ENCODE results near the gene COL13A1. TPM values are rescaled to one million over a fixed set of nuclear protein-coding genes. Genes with fewer than 3 reads are reported as not detected.

Gene COL13A1
- total RNA-seq, 4 donors from 2014 or later, result 2.0 to 3.8 TPM; not detected in 2

GRCh38 chr10:69879634-69880257, 78.0 kb downstream of the COL13A1 start:
- Histone ChIP-seq H3K4me3 (no peak overlapping the region), H3K27me3 (peaks cover 0 to 26% (median 0%) of the 10 kb centered on the region in 4 donors), H3K9me3 (no peaks in the 10 kb centered on the region), H3K36me3 (no peaks in the 10 kb centered on the region), H3K4me1 (peaks cover 0 to 14% (median 0%) of the 10 kb centered on the region in 3 donors), H3K27ac (no peak overlapping the region)
- 80 to 90% methylated on average over 10 to 11 of the region's 13 CpGs for WGBS, 2 donors
- no peak for DNase-seq
- intact Hi-C loops (cut with DNase I), result no loop called here
- TF ChIP-seq POLR2A (IDR thresholded peaks at IDR 0.05), result no peak
- no peak for TF ChIP-seq CTCF (IDR thresholded peaks at IDR 0.05)

GRCh38 chr10:69880301-69881081, 78.8 kb downstream of the COL13A1 start:
- Histone ChIP-seq H3K36me3 (no peaks in the 10 kb centered on the region), H3K9me3 (no peaks in the 10 kb centered on the region), H3K4me3 (no peak overlapping the region), H3K4me1 (peaks cover 0 to 21% (median 0%) of the 10 kb centered on the region in 3 donors), H3K27me3 (peaks cover 0 to 26% (median 0%) of the 10 kb centered on the region in 4 donors), H3K27ac (no peak overlapping the region)
- no peak for DNase-seq
- TF ChIP-seq CTCF (IDR thresholded peaks at IDR 0.05) (no peak), POLR2A (IDR thresholded peaks at IDR 0.05) (no peak)
- intact Hi-C loops (cut with DNase I), result no loop called here
- 47 to 67% methylated on average over 6 to 26 of the region's 27 CpGs for WGBS, 2 donors

DNA sequence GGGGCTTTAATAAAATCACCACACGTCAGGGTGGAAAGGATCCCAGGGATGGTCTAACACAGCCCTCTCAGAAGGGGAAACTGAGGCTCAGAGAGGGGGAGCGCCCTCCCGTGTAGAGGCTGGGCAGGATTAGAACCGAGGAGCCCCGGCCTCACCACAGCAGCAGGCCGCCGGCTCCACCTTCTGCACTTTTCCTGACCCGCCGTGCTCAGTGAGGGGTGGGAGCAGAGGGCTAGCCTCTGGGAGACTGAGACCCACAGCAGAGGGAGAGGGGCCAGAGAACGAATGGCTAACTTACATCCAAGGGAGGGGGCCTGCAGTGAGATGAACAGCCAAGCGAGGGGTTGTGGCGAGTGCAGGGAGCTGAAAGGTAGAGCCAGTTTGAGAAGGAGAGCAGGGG, 79.5 kb downstream of the COL13A1 start:
- TF ChIP-seq CTCF (IDR thresholded peaks at IDR 0.05) (no peak), POLR2A (IDR thresholded peaks at IDR 0.05) (no peak)
- Histone ChIP-seq H3K36me3 (no peaks in the 10 kb centered on the region), H3K4me1 (peaks cover 0 to 25% (median 0%) of the 10 kb centered on the region in 3 donors), H3K4me3 (no peak overlapping the region), H3K9me3 (no peaks in the 10 kb centered on the region), H3K27ac (no peak overlapping the region), H3K27me3 (peaks cover 0 to 26% (median 0%) of the 10 kb centered on the region in 4 donors)
- DNase-seq, result no peak
- intact Hi-C loops (cut with DNase I), result no loop called here
- WGBS, 2 donors, result 67 to 88% methylated on average over 3 to 5 of the region's 12 CpGs

DNA sequence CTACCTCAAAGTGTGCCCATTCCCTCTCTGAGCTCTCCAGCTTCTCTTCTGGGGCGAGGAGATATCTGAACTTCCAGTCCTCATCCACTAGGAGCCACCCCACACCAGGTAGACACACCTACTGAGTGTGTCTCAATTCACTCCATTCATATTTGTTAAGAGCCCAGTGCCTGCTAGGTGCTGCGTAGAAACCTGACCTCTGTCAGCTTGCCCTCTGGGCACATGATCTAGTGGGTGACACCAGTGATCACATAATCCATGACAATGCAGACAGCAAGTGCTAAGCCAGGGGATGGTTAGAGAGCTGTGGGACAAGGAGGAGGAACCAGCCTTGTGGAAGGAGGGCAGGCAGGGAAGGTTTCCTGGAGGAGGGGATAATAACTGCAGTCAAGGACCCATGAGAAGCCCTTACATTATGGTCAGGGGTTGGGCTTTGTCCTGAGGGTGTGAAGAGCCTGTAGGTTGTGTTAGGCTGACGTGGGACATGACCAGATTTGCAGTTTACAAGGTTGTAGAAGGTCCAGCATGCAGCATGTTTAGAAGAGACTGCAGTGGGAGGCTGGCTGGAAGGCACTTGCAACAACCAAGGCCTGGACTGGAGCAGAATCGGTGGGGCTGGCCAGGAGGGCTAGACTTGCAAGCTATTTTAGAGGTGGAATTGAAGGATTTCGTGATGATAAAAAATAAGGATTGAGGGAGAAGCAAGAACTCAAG, 81.8 kb downstream of the COL13A1 start:
- Histone ChIP-seq H3K9me3 (no peaks in the 10 kb centered on the region), H3K27ac (peak overlapping the region in 1 of 4 donors; percentile 21), H3K4me1 (peaks cover 0 to 21% (median 0%) of the 10 kb centered on the region in 3 donors), H3K4me3 (no peak overlapping the region), H3K27me3 (peaks cover 0 to 20% (median 0%) of the 10 kb centered on the region in 4 donors), H3K36me3 (no peaks in the 10 kb centered on the region)
- intact Hi-C loops (cut with DNase I), result no loop called here
- TF ChIP-seq POLR2A (IDR thresholded peaks at IDR 0.05) (no peak), CTCF (IDR thresholded peaks at IDR 0.05) (peak in 5 of 6 experiments; percentile 27 to 68 (median 42))
- DNase-seq, result no peak
- WGBS, 2 donors, result 57 to 61% methylated on average over 4 to 5 of the region's 5 CpGs

Measured in esophagus squamous epithelium (tissue), 5 donors.